K562 (cell line): ENCODE data around the gene NFATC3. TPM values are rescaled to one million over a fixed set of nuclear protein-coding genes. Genes with fewer than 3 reads are reported as not detected.

Experiments
- ATF1 ChIP-seq, 2 experiments: fragments of 450-650 bp in 1 of 2; IDR thresholded peaks; 2 replicates each; pipeline ENCODE4 v1.6.1; 2016; ENCODE audit warnings: missing compliant biosample characterization in 1 of 2, missing genetic modification characterization in 1 of 2
- BRD9 ChIP-seq: fragments of 450-650 bp; IDR thresholded peaks from 2 replicates; pipeline ENCODE4 v1.6.1; 2018; ENCODE audit warnings: low read depth; ENCODE audit not compliant: partially characterized antibody
- FOXP1 ChIP-seq: sonication (generic); formaldehyde crosslinking; IDR thresholded peaks from 2 replicates; pipeline ENCODE4 v1.8.0; 2022; ENCODE audit warnings: mild to moderate bottlenecking, missing genetic modification reagents
- HMGN3 ChIP-seq: IDR thresholded peaks from 2 replicates; pipeline ENCODE4 v1.6.1; 2011; ENCODE audit warnings: borderline replicate concordance, low read depth, mild to moderate bottlenecking, mixed read lengths, low read length; ENCODE audit not compliant: insufficient read length; ENCODE audit errors: extremely low read depth
- LARP7 ChIP-seq: fragments of 450-650 bp; IDR thresholded peaks from 2 replicates; pipeline ENCODE4 v1.6.1; 2016
- MAZ ChIP-seq, 2 experiments: fragments of 450-650 bp in 1 of 2; sonication (generic) in 1 of 2; formaldehyde crosslinking; IDR thresholded peaks in 1 of 2; conservative IDR thresholded peaks in 1 of 2; 2 replicates each; pipeline versions ENCODE4 v1.4.0 to v1.5.0; 2020; ENCODE audit warnings: mild to moderate bottlenecking in 1 of 2, missing genetic modification reagents in 1 of 2
- NCOR1 ChIP-seq: fragments of 450-650 bp; IDR thresholded peaks from 2 replicates; pipeline ENCODE4 v1.6.1; 2016; ENCODE audit warnings: mild to moderate bottlenecking, moderate library complexity
- NUFIP1 ChIP-seq: fragments of 450-650 bp; IDR thresholded peaks from 2 replicates; pipeline ENCODE4 v1.6.1; 2018; ENCODE audit not compliant: partially characterized antibody
- PHF8 ChIP-seq: fragments of 200-600 bp; sonication (generic); IDR thresholded peaks from 2 replicates; pipeline ENCODE4 v1.6.1; 2012; ENCODE audit warnings: mixed run types, mild to moderate bottlenecking, inconsistent platforms, low read length, moderate library complexity, borderline replicate concordance
- POLR3G ChIP-seq: IDR thresholded peaks from 2 replicates; pipeline ENCODE4 v1.6.1; 2011; ENCODE audit not compliant: insufficient read length, insufficient replicate concordance; ENCODE audit errors: extremely low read depth
- RBBP5 ChIP-seq: fragments of 200-600 bp; sonication (generic); IDR thresholded peaks from 2 replicates; pipeline ENCODE4 v1.6.1; 2012; ENCODE audit warnings: borderline replicate concordance, mild to moderate bottlenecking, low read length, control low read depth, inconsistent platforms; ENCODE audit not compliant: insufficient read depth, poor library complexity, severe bottlenecking
- RBM25 ChIP-seq: fragments of 200-400 bp; formaldehyde crosslinking; IDR thresholded peaks from 2 replicates; pipeline ENCODE4 v1.6.1; 2018; ENCODE audit warnings: low read length, low read depth, moderate library complexity; ENCODE audit not compliant: severe bottlenecking
- RNF2 ChIP-seq: sonication (generic); IDR thresholded peaks from 2 replicates; pipeline ENCODE4 v1.6.1; 2016
- RUNX1 ChIP-seq: sonication (generic); IDR thresholded peaks from 2 replicates; pipeline ENCODE4 v1.6.1; 2016; ENCODE audit warnings: antibody characterized with exemption, low read depth
- SMAD4 ChIP-seq: fragments of 250-450 bp; sonication (Bioruptor Pico); conservative IDR thresholded peaks from 2 replicates; pipeline ENCODE4 v1.8.0; 2021; ENCODE audit warnings: inconsistent platforms, mild to moderate bottlenecking, moderate library complexity
- SRF ChIP-seq, 2 experiments: fragments of 250-450, 450-650 bp in 1 of 2; sonication (Bioruptor Pico) in 1 of 2; sonication (generic) in 1 of 2; formaldehyde crosslinking; IDR thresholded peaks; 2 replicates each; pipeline versions ENCODE4 v1.5.0 to v1.5.1; 2020 to 2022; ENCODE audit warnings: mild to moderate bottlenecking in 1 of 2, missing genetic modification reagents in 1 of 2
- TAF1 ChIP-seq: IDR thresholded peaks from 2 replicates; pipeline ENCODE4 v1.6.1; 2011; ENCODE audit warnings: mild to moderate bottlenecking, low read length, moderate library complexity; ENCODE audit not compliant: insufficient read depth, control insufficient read depth, severe bottlenecking; ENCODE audit errors: extremely low read depth
- TEAD2 ChIP-seq: fragments of 450-650 bp; IDR thresholded peaks from 2 replicates; pipeline ENCODE4 v1.6.1; 2016; ENCODE audit warnings: missing genetic modification characterization, control low read depth, missing compliant biosample characterization
- YY1 ChIP-seq, 3 experiments: IDR thresholded peaks; 2 replicates each; pipeline ENCODE4 v1.6.1; 2011; ENCODE audit warnings: low read length in 2 of 3, mild to moderate bottlenecking in 2 of 3, moderate library complexity in 2 of 3, borderline replicate concordance in 1 of 3, control low read depth in 1 of 3, low read depth in 1 of 3; ENCODE audit not compliant: insufficient read depth in 3 of 3, insufficient replicate concordance in 2 of 3, control insufficient read depth in 1 of 3, insufficient read length in 1 of 3; ENCODE audit errors: extremely low read depth in 1 of 3
- ZKSCAN1 ChIP-seq: fragments of 150-350 bp; IDR thresholded peaks from 2 replicates; pipeline ENCODE4 v1.6.1; 2016; ENCODE audit warnings: low read depth, low read length
- ZNF263 ChIP-seq: sonication (generic); formaldehyde crosslinking; IDR thresholded peaks from 2 replicates; pipeline ENCODE4 v1.8.0; 2022; ENCODE audit warnings: mild to moderate bottlenecking, missing genetic modification reagents, borderline replicate concordance
- ZNF436 ChIP-seq: fragments of 250-450, 450-650 bp; sonication (Bioruptor Pico); formaldehyde crosslinking; IDR thresholded peaks from 2 replicates; pipeline ENCODE4 v1.7.0; 2020; ENCODE audit warnings: mild to moderate bottlenecking
- ZNF586 ChIP-seq: fragments of 450-650 bp; formaldehyde crosslinking; conservative IDR thresholded peaks from 2 replicates; pipeline ENCODE4 v1.4.0; 2020; ENCODE audit warnings: mild to moderate bottlenecking, moderate library complexity
- polyA plus RNA-seq, 8 experiments: library from polyadenylated mRNA; depleted of rRNA in 4 of 8; stranded (reverse) in 5 of 8; unstranded in 3 of 8; fragments of >200 nt; fragmentation: Nextera tagmentation in 2 of 8; fragmentation: Illumina TruSeq in 1 of 8; extraction: Ambion mirVana in 2 of 8; extraction: Trizol in 1 of 8; gene quantifications; 2 replicates each; pipeline versions ENCODE4 v1.2.1 to v1.2.3, GENCODE V29; 2011 to 2014; ENCODE audit warnings: inconsistent platforms in 1 of 8, missing spikeins in 1 of 8
- total RNA-seq, 7 experiments: library from RNA; depleted of rRNA in 6 of 7; stranded (reverse); fragments of >200 nt in 6 of 7; fragmentation: Illumina TruSeq in 2 of 7; extraction: Trizol in 2 of 7; gene quantifications; 2 replicates each; pipeline versions ENCODE4 v1.2.1 to v1.2.3, GENCODE V29; 2011 to 2021; ENCODE audit warnings: low replicate concordance in 1 of 7
- TF ChIP-seq, protein P1 (sequence below): fragments of 450-650 bp; formaldehyde crosslinking; IDR thresholded peaks from 2 replicates; pipeline ENCODE4 v1.4.0; 2020; ENCODE audit warnings: mild to moderate bottlenecking, mixed read lengths

NFATC3 gene
- total and polyA plus RNA-seq, 9 of the 15 experiments (the other 6 are each of a cell fraction or from before 2014, with no cell fraction given) = 15.7 to 98.4 (median 59.4) TPM

DNA sequence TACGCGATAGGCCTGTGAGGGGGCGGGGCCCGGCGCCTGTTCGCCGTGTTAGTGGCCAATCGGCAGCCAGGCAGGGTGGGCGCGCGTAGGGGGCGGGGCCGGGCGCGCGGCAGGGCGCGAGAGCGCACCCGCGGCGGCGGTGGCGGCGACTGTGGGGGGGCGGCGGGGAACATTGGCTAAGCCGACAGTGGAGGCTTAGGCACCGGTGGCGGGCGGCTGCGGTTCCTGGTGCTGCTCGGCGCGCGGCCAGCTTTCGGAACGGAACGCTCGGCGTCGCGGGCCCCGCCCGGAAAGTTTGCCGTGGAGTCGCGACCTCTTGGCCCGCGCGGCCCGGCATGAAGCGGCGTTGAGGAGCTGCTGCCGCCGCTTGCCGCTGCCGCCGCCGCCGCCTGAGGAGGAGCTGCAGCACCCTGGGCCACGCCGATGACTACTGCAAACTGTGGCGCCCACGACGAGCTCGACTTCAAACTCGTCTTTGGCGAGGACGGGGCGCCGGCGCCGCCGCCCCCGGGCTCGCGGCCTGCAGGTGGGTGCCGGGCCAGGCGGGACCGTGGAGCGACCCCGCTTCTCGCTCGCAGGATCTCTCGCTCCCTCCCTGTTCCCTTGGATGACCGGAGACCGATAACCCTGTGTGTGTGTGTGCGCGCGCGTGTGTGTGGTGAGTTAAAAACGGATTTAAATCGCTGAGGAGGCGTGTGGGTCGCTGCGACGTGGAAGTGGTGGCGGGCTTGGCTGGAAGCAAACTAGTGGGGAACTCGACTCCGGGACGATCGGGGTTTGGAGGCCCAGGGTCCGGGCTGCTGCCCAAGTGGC, at the start of gene NFATC3 (continued):
- TF ChIP-seq, protein P1, sequence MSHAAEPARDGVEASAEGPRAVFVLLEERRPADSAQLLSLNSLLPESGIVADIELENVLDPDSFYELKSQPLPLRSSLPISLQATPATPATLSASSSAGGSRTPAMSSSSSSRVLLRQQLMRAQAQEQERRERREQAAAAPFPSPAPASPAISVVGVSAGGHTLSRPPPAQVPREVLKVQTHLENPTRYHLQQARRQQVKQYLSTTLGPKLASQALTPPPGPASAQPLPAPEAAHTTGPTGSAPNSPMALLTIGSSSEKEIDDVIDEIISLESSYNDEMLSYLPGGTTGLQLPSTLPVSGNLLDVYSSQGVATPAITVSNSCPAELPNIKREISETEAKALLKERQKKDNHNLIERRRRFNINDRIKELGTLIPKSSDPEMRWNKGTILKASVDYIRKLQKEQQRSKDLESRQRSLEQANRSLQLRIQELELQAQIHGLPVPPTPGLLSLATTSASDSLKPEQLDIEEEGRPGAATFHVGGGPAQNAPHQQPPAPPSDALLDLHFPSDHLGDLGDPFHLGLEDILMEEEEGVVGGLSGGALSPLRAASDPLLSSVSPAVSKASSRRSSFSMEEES (CRISPR knock-in tag) = peak; percentile 54
- TF ChIP-seq LARP7 (no peak), ZNF436 (CRISPR knock-in tag) (no peak), ZKSCAN1 (peak; percentile 94), SMAD4 (CRISPR knock-in tag) (peak; percentile 84), MAZ (CRISPR knock-in tag; conservative IDR thresholded peaks at IDR 0.05 in 1 of 2, IDR thresholded peaks at IDR 0.05 in 1 of 2) (peak; percentile 8 to 83), RUNX1 (no peak), NUFIP1 (no peak), NCOR1 (peak; percentile 20; the same call in 1 of the 2 replicates), SRF (CRISPR knock-in tag; IDR thresholded peaks at IDR 0.05) (no peak), HMGN3 (peak; percentile 76), RBM25 (peak; percentile 67), RNF2 (no peak), PHF8 (peak; percentile 47; the same call in 1 of the 2 replicates), ZNF263 (CRISPR knock-in tag) (no peak), YY1 (IDR thresholded peaks at IDR 0.05; ENCODE audit: borderline replicate concordance in 1 of 3, control insufficient read depth in 1 of 3, extremely low read depth in 1 of 3, insufficient read depth in 3 of 3, insufficient read length in 1 of 3, insufficient replicate concordance in 2 of 3, low read depth in 1 of 3, low read length in 2 of 3) (peak in 2 of 3 experiments; percentile 48 to 66), RBBP5 (peak; percentile 91), TEAD2 (tag) (no peak), ATF1 (CRISPR knock-in tag; IDR thresholded peaks at IDR 0.05) (no peak), ATF1 (tag; IDR thresholded peaks at IDR 0.05) (peak; percentile 57), TAF1 (peak; percentile 96), BRD9 (no peak), FOXP1 (peak; percentile 68; the same call in 1 of the 2 replicates), POLR3G (no peak), ZNF586 (CRISPR knock-in tag) (no peak)
